GM12891 (cell line): ENCODE measurements around the gene TNNI3K.

Experiments used
- DNase-seq: peaks from one replicate; pipeline ENCODE4 v3.0.0; 2011; ENCODE audit warnings: low spot score; ENCODE audit not compliant: insufficient read length
- FAIRE-seq: peaks from 2 replicates; lab custom pipeline; 2011; peaks lifted over from hg19 to GRCh38; lab: Jason Lieb, UNC
- PAX5 ChIP-seq: IDR thresholded peaks from 2 replicates; pipeline ENCODE4 v1.6.1; 2011; ENCODE audit warnings: low read length, moderate library complexity, mild to moderate bottlenecking; ENCODE audit not compliant: insufficient read depth, severe bottlenecking
- POLR2A ChIP-seq: IDR thresholded peaks from 2 replicates; pipeline ENCODE4 v1.6.1; 2011; ENCODE audit warnings: low read depth, low read length, control low read depth
- POLR2AphosphoS5 ChIP-seq: IDR thresholded peaks from 2 replicates; pipeline ENCODE4 v1.6.1; 2011; ENCODE audit warnings: low read depth, low read length, control low read depth
- POU2F2 ChIP-seq: IDR thresholded peaks from 2 replicates; pipeline ENCODE4 v1.6.1; 2011; ENCODE audit warnings: low read depth, mild to moderate bottlenecking, control low read depth, low read length, moderate library complexity
- SPI1 ChIP-seq: IDR thresholded peaks from 2 replicates; pipeline ENCODE4 v1.6.1; 2011; ENCODE audit warnings: low read depth, low read length, control low read depth
- TAF1 ChIP-seq: IDR thresholded peaks from 2 replicates; pipeline ENCODE4 v1.6.1; 2011; ENCODE audit warnings: low read depth, low read length, control low read depth

Gene TNNI3K

GRCh38 chr1:74399249-74399648 lies 164.1 kb downstream of the TNNI3K start:
- DNase-seq (no peak), FAIRE-seq (no peak)
- TF ChIP-seq SPI1 (no peak), PAX5 (no peak), POLR2AphosphoS5 (no peak), POU2F2 (no peak), POLR2A (no peak), TAF1 (no peak)

DNA sequence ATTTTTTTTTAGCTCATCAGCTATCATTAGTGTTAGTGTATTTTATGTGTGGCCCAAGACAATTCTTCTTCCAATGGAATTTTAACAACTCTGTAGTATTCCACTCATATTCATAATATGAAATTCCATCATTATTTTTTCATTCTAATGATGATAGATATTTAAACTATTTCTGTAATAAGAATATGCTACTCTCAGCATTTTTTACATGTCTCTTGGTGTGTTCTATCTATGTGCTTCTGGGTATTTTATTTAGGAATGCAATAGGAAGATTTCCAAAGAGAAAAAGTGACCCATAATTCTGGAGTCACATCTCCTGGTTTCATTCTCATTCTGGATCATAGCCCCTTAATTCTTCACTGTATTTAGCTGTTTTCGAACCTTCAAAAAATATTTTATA lies 167.7 kb downstream of the TNNI3K start:
- FAIRE-seq (no peak), DNase-seq (no peak)
- TF ChIP-seq POLR2AphosphoS5 (no peak), POU2F2 (no peak), PAX5 (no peak), SPI1 (no peak), TAF1 (no peak), POLR2A (no peak)

DNA sequence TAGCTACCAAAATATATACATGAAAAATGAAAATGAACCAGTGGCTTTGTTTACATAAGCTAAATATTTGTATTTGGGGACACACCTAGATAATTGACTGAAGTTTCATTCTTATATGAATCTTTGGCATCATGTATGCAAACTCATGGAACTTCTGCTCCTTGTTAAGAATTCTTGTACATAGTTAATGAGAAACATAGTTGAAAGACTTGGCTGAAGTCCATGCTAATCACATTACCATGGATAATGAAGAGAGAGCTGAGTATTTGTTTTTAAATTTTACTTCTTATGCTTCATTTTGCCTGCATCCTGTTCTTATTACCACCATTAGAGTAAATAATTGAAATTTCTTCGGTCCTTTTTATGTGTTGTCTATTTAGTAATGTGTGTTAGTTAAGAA lies 168.4 kb downstream of the TNNI3K start:
- FAIRE-seq (no peak), DNase-seq (no peak)
- TF ChIP-seq POLR2AphosphoS5, result no peak
- TF ChIP-seq PAX5, result no peak
- no peak for TF ChIP-seq POU2F2
- no peak for TF ChIP-seq TAF1
- TF ChIP-seq POLR2A, result no peak
- no peak for TF ChIP-seq SPI1

DNA sequence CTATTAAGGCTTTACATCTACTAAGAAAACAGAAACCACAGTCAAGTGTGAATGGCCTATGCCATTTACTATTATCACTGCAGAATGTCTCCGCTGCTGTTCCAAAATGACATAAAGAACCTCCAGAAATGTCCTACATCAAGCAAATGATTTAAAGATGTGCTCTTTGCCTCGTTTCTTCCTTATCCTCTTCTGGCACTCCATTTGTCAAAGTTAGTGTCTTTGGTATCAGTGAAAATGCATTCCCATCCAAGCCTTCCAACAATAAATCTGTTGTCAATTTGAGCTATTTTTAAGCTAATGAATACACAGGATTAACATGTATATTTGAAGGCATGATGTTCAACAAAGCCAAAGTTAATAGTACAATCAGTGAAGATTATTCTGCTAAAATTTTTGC lies 171.6 kb downstream of the TNNI3K start:
- no peak for DNase-seq
- no peak for TF ChIP-seq POLR2AphosphoS5
- TF ChIP-seq TAF1, result no peak
- TF ChIP-seq POLR2A, result no peak
- TF ChIP-seq PAX5, result no peak
- TF ChIP-seq SPI1, result no peak
- no peak for TF ChIP-seq POU2F2
- no peak for FAIRE-seq

DNA sequence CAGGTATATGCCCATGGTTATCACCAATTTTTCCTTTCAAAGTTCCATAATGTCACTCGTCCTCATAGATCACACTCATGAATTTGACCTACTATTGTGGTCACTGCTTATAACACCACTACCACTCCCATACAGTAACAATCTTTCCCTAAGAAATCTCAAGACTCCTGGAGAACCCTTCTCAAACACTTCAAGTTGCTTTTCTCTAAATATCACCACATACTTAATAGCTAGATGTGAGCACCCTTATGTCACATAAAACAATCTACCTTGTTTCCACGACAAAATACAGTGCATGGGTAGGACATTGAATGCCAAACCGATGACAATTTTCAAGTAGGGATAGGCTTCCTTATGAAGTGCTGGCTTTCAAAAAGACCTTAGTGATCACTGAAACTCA lies 172.7 kb downstream of the TNNI3K start:
- DNase-seq (no peak), FAIRE-seq (no peak)
- TF ChIP-seq POU2F2, result no peak
- no peak for TF ChIP-seq PAX5
- no peak for TF ChIP-seq TAF1
- TF ChIP-seq POLR2A, result no peak
- TF ChIP-seq POLR2AphosphoS5, result no peak

GRCh38 chr1:74412244-74412643 lies 177.1 kb downstream of the TNNI3K start:
- FAIRE-seq, result no peak

DNA sequence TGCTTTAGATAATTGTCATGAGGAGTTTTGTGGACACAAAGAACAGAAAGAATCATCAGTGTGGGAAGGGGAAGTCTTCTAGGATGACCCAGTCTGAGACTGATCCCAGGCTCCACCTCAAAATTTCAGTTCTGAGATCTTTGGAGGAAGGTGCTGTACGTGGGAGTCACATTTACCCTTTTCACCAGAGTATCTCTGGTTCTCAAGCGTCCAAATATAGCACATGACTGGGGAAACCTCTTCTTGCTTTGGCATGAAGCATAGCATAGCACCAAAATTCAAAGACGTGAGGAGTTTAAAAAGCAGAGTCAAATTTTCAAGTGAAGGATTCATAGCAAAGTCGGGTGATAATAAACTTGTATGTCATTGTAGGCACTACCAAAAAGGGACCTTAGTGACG lies 180.7 kb downstream of the TNNI3K start:
- no peak for DNase-seq
- TF ChIP-seq PAX5 (no peak), TAF1 (no peak), POLR2A (no peak), POU2F2 (no peak), POLR2AphosphoS5 (no peak), SPI1 (no peak)
- FAIRE-seq, result no peak

More at GRCh38 chr1:74412244-74412643, 177.1 kb downstream of the TNNI3K start:
- no peak for DNase-seq
- no peak for TF ChIP-seq POLR2A

- no peak for FAIRE-seq
- TF ChIP-seq POU2F2 (no peak), SPI1 (no peak), POLR2AphosphoS5 (no peak), PAX5 (no peak), TAF1 (no peak), POLR2A (no peak)
- no peak for DNase-seq
These were observed 184.4 kb downstream of the TNNI3K start for GRCh38 chr1:74419611-74420010.

- FAIRE-seq, result no peak
- no peak for DNase-seq
- TF ChIP-seq POU2F2 (no peak), PAX5 (no peak), POLR2AphosphoS5 (no peak), POLR2A (no peak)
These were observed 185.3 kb downstream of the TNNI3K start for GRCh38 chr1:74420467-74420866.

GRCh38 chr1:74422421-74423292 lies 187.5 kb downstream of the TNNI3K start:
- FAIRE-seq (no peak), DNase-seq (no peak)
- TF ChIP-seq SPI1 (no peak), PAX5 (no peak), POLR2A (no peak), TAF1 (no peak), POLR2AphosphoS5 (no peak), POU2F2 (no peak)
